ENCODE results near the gene TUSC2.

Gene TUSC2

GRCh38 chr3:50369012-50369670, 41.1 kb upstream of the TUSC2 start:
- no peak overlapping the region for H3K4me2 ChIP-seq (ENCODE audit: low read depth, low read length)
- DNase-seq = no peak
- H3K9ac ChIP-seq (ENCODE audit: low read length) = no peak overlapping the region

GRCh38 chr3:50365842-50366220, 37.8 kb upstream of the TUSC2 start:
- peak overlapping the region; percentile 77 for H3K4me3 ChIP-seq (ENCODE audit: low read length)
- no peak overlapping the region for H3K27ac ChIP-seq (ENCODE audit: low read length)
- H3K9me2 ChIP-seq (replicated peaks; ENCODE audit: insufficient read depth, low read length) = no peaks in the 10 kb centered on the region
- H3K9me3 ChIP-seq (replicated peaks; ENCODE audit: insufficient read depth, low read length) = no peaks in the 10 kb centered on the region
- no peaks in the 10 kb centered on the region for H3K36me3 ChIP-seq (replicated peaks; ENCODE audit: insufficient read depth, low read length)
- no peak for TF ChIP-seq EZH2 (optimal IDR thresholded peaks at IDR 0.05; ENCODE audit: low read depth, low read length)
- TF ChIP-seq EZH2phosphoT487 (IDR thresholded peaks at IDR 0.05; ENCODE audit: low read length) = no peak
- TF ChIP-seq CTCF (IDR thresholded peaks at IDR 0.05; ENCODE audit: low read length) = no peak
- no peak for DNase-seq
- H4K20me1 ChIP-seq (ENCODE audit: insufficient read depth, low read length) = no peaks in the 10 kb centered on the region
- peak overlapping the region; percentile 73 for H3K9ac ChIP-seq (ENCODE audit: low read length)
- H3K79me2 ChIP-seq (ENCODE audit: low read length) = no peaks in the 10 kb centered on the region
- peaks cover 36% of the 10 kb centered on the region for H3K27me3 ChIP-seq (replicated peaks; ENCODE audit: insufficient read depth, low read length)
- no peaks in the 10 kb centered on the region for H3K4me1 ChIP-seq (ENCODE audit: low read length)
- H3F3A ChIP-seq (ENCODE audit: insufficient read depth, low read length) = no peaks in the 10 kb centered on the region
- peak overlapping the region; percentile 95 for H2AFZ ChIP-seq (ENCODE audit: low read length)
- H3K4me2 ChIP-seq (ENCODE audit: low read depth, low read length) = peak overlapping the region; percentile 96

More at GRCh38 chr3:50369012-50369670, 41.1 kb upstream of the TUSC2 start:
- Histone ChIP-seq H3K9me2 (replicated peaks; ENCODE audit: insufficient read depth, low read length) (no peaks in the 10 kb centered on the region), H3K27me3 (replicated peaks; ENCODE audit: insufficient read depth, low read length) (peaks cover 53% of the 10 kb centered on the region), H3K4me3 (ENCODE audit: low read length) (no peak overlapping the region), H3K27ac (ENCODE audit: low read length) (no peak overlapping the region), H3K9me3 (replicated peaks; ENCODE audit: insufficient read depth, low read length) (no peaks in the 10 kb centered on the region), H4K20me1 (ENCODE audit: insufficient read depth, low read length) (no peaks in the 10 kb centered on the region), H2AFZ (ENCODE audit: low read length) (no peak overlapping the region), H3K79me2 (ENCODE audit: low read length) (no peaks in the 10 kb centered on the region), H3K36me3 (replicated peaks; ENCODE audit: insufficient read depth, low read length) (no peaks in the 10 kb centered on the region), H3K4me1 (ENCODE audit: low read length) (no peaks in the 10 kb centered on the region), H3F3A (ENCODE audit: insufficient read depth, low read length) (no peaks in the 10 kb centered on the region)
- TF ChIP-seq EZH2 (optimal IDR thresholded peaks at IDR 0.05; ENCODE audit: low read depth, low read length) (no peak), EZH2phosphoT487 (IDR thresholded peaks at IDR 0.05; ENCODE audit: low read length) (no peak), CTCF (IDR thresholded peaks at IDR 0.05; ENCODE audit: low read length) (no peak)

GRCh38 chr3:50365080-50365841, 37.2 kb upstream of the TUSC2 start:
- Histone ChIP-seq H3K27me3 (replicated peaks; ENCODE audit: insufficient read depth, low read length) (peaks cover 30% of the 10 kb centered on the region), H3K4me2 (ENCODE audit: low read depth, low read length) (peak overlapping the region; percentile 96), H3K79me2 (ENCODE audit: low read length) (no peaks in the 10 kb centered on the region), H3K27ac (ENCODE audit: low read length) (peak overlapping the region; percentile 27; the same call in 1 of the 2 replicates), H3K36me3 (replicated peaks; ENCODE audit: insufficient read depth, low read length) (no peaks in the 10 kb centered on the region), H3K4me3 (ENCODE audit: low read length) (peak overlapping the region; percentile 77), H3K9ac (ENCODE audit: low read length) (peak overlapping the region; percentile 73), H4K20me1 (ENCODE audit: insufficient read depth, low read length) (no peaks in the 10 kb centered on the region), H3K9me3 (replicated peaks; ENCODE audit: insufficient read depth, low read length) (no peaks in the 10 kb centered on the region), H3K9me2 (replicated peaks; ENCODE audit: insufficient read depth, low read length) (no peaks in the 10 kb centered on the region), H3K4me1 (ENCODE audit: low read length) (no peaks in the 10 kb centered on the region), H3F3A (ENCODE audit: insufficient read depth, low read length) (no peaks in the 10 kb centered on the region), H2AFZ (ENCODE audit: low read length) (peak overlapping the region; percentile 95)
- peak; percentile 94 for DNase-seq
- TF ChIP-seq EZH2phosphoT487 (IDR thresholded peaks at IDR 0.05; ENCODE audit: low read length) (no peak), CTCF (IDR thresholded peaks at IDR 0.05; ENCODE audit: low read length) (peak; percentile 37)

All from MM.1S (cell line).